Daoy (cell line): ENCODE results near the gene ZNF280B. TPM values are rescaled to one million over a fixed set of nuclear protein-coding genes. Genes with fewer than 3 reads are reported as not detected.

Source experiments
- total RNA-seq: library from RNA; depleted of rRNA; stranded (reverse); fragments of >200 nt; shearing (Covaris generic); gene quantifications from 2 replicates; pipeline ENCODE4 v1.2.3, GENCODE V29; 2014; rRNA removed

The ZNF280B gene
- total RNA-seq, 1 experiment from 2014 or later, result 3.8 TPM

Other genes starting within 250 kb of the ZNF280B start
- 0.06 TPM in 1 of 2 replicates, not detected in the other for gene ZNF280A, start 11.5 kb upstream of the ZNF280B start, total RNA-seq
- gene PRAME, start 50.5 kb upstream of the ZNF280B start, total RNA-seq, result 41.9 and 62.0 TPM in 2 replicates
- gene GGTLC2, start 135.9 kb upstream of the ZNF280B start, total RNA-seq, result not detected in 2 replicates